Natural killer cell (primary cell): ENCODE results near the gene HEPACAM. TPM values are rescaled to one million over a fixed set of nuclear protein-coding genes. Genes with fewer than 3 reads are reported as not detected.

Experiments
- ATAC-seq, 3 donors: fragments of 150-1000 bp in 2 of 3; fragments of 200-7000 bp in 1 of 3; cut with Tn5 transposase; 1 replicate in 1 of 3; 2 replicates in 2 of 3; pipeline ENCODE4 v1.10.0; 2021; ENCODE audit warnings: mild to moderate bottlenecking in 2 of 3, moderate library complexity in 2 of 3
- DNase-seq, 2 donors: peaks; one replicate each; pipeline versions ENCODE4 v3.0.0 to v3.0.0-alpha.2; 2013 to 2021; ENCODE audit warnings: mixed read lengths in 1 of 2
- H3K27ac ChIP-seq: one replicate; pipeline ENCODE4 v1.5.1; 2013; ENCODE audit warnings: mild to moderate bottlenecking, low read length
- H3K27me3 ChIP-seq: one replicate; pipeline ENCODE4 v1.6.1; 2013; ENCODE audit warnings: low read length; ENCODE audit not compliant: control insufficient read depth, insufficient read depth
- H3K36me3 ChIP-seq: one replicate; pipeline ENCODE4 v1.6.1; 2013; ENCODE audit warnings: low read length; ENCODE audit not compliant: control insufficient read depth, insufficient read depth
- H3K4me1 ChIP-seq: one replicate; pipeline ENCODE4 v1.6.1; 2013; ENCODE audit warnings: low read length; ENCODE audit not compliant: control insufficient read depth, insufficient read depth
- H3K4me3 ChIP-seq: one replicate; pipeline ENCODE4 v1.5.1; 2013; ENCODE audit warnings: low read length
- H3K9me3 ChIP-seq: one replicate; pipeline ENCODE4 v1.6.1; 2013; ENCODE audit warnings: low read length; ENCODE audit not compliant: control insufficient read depth, insufficient read depth
- H3K27ac Mint-ChIP-seq, 2 donors: one replicate each; pipeline ENCODE4 v1.8.0; 2022; ENCODE audit warnings: mild to moderate bottlenecking in 2 of 2, mixed read lengths in 2 of 2, moderate library complexity in 1 of 2
- H3K27me3 Mint-ChIP-seq, 2 donors: one replicate each; pipeline ENCODE4 v1.8.0; 2022; ENCODE audit warnings: low read depth in 2 of 2, mixed read lengths in 2 of 2
- H3K36me3 Mint-ChIP-seq: one replicate; pipeline ENCODE4 v1.8.0; 2022; ENCODE audit warnings: mixed read lengths
- H3K4me1 Mint-ChIP-seq, 2 donors: one replicate each; pipeline ENCODE4 v1.8.0; 2022; ENCODE audit warnings: mixed read lengths in 2 of 2
- H3K4me3 Mint-ChIP-seq: one replicate; pipeline ENCODE4 v1.8.0; 2022; ENCODE audit warnings: mild to moderate bottlenecking, moderate library complexity, mixed read lengths
- H3K9me3 Mint-ChIP-seq, 2 donors: one replicate each; pipeline ENCODE4 v1.8.0; 2022; ENCODE audit warnings: mixed read lengths in 2 of 2
- WGBS: methylation state at CpG from one replicate; pipeline ENCODE4 v1.1.7; 2013; ENCODE audit warnings: missing lambda C conversion rate; ENCODE audit not compliant: insufficient coverage; 5-methylcytosine and 5-hydroxymethylcytosine counted together
- intact Hi-C: fragments of 100-400 bp; cut with micrococcal nuclease; formaldehyde crosslinking; loops from one replicate; pipeline ENCODE4 v1.14.2; 2022
- total RNA-seq, 4 donors: library from RNA; stranded (reverse); fragments of 120-200 nt in 1 of 4; gene quantifications; one replicate each; pipeline versions ENCODE4 v1.2.3 to v1.2.4, GENCODE V29; 2013 to 2022
- TF ChIP-seq, protein P1 (sequence below): fragments of 200-600 bp; IDR thresholded peaks from one replicate; pipeline ENCODE4 v1.8.0; 2022; ENCODE audit warnings: antibody characterized with exemption

Gene HEPACAM
- total RNA-seq, 3 donors from 2014 or later (not counting 1 experiment from before 2014, with no cell fraction given) = not detected

DNA sequence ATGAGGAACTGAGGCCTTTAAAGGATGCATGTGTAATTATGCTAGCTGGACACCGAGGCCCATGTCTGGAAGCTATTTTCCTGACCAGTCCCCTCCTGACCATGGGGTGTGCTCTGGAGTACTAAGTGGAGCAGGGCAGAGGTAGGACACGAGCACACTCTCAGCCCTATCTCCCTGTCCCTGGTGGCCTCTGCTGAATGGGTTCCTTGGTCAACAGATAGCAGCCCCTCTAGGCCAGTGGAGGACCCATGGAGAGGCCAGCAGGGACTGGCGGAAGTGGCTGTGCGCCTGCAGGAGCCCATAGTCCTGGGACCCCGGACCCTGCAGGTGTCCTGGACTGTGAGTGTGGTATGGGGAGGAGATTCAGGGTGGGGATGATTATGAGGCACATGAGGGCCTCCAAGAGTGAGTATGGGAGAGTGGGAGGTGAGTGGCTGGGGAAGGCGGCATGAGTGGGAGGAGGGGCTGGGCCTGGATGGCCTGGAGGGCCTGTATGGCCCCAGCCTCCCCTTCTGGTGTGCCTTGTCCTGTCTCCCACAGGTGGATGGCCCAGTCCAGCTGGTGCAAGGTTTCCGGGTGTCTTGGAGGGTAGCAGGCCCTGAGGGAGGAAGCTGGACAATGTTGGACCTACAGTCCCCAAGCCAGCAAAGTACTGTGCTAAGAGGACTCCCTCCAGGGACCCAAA lies 61.1 kb downstream of the HEPACAM start:
- H3K4me1 ChIP-seq = peaks cover 19% of the 10 kb centered on the region
- H3K4me3 ChIP-seq = no peak overlapping the region
- TF ChIP-seq, protein P1, sequence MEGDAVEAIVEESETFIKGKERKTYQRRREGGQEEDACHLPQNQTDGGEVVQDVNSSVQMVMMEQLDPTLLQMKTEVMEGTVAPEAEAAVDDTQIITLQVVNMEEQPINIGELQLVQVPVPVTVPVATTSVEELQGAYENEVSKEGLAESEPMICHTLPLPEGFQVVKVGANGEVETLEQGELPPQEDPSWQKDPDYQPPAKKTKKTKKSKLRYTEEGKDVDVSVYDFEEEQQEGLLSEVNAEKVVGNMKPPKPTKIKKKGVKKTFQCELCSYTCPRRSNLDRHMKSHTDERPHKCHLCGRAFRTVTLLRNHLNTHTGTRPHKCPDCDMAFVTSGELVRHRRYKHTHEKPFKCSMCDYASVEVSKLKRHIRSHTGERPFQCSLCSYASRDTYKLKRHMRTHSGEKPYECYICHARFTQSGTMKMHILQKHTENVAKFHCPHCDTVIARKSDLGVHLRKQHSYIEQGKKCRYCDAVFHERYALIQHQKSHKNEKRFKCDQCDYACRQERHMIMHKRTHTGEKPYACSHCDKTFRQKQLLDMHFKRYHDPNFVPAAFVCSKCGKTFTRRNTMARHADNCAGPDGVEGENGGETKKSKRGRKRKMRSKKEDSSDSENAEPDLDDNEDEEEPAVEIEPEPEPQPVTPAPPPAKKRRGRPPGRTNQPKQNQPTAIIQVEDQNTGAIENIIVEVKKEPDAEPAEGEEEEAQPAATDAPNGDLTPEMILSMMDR = no peak
- no peak for ATAC-seq
- Mint-ChIP-seq H3K27ac (peak overlapping the region in 1 of 2 donors; percentile 63), H3K4me3 (peak overlapping the region; percentile 73), H3K4me1 (peaks cover 16 to 46% of the 10 kb centered on the region in 2 donors), H3K27me3 (peaks cover 37 to 42% of the 10 kb centered on the region in 2 donors), H3K36me3 (no peaks in the 10 kb centered on the region), H3K9me3 (no peaks in the 10 kb centered on the region)
- no peak for DNase-seq
- no peaks in the 10 kb centered on the region for H3K9me3 ChIP-seq
- intact Hi-C loops = loop anchor here (5.0 kb wide), 1 partner anchor 78 kb away; the partner anchor contains the start of gene CCDC15
- H3K27ac ChIP-seq = no peak overlapping the region
- WGBS = 92% methylated on average over 7 of the region's 7 CpGs
- no peaks in the 10 kb centered on the region for H3K36me3 ChIP-seq
- peaks cover 12% of the 10 kb centered on the region for H3K27me3 ChIP-seq

DNA sequence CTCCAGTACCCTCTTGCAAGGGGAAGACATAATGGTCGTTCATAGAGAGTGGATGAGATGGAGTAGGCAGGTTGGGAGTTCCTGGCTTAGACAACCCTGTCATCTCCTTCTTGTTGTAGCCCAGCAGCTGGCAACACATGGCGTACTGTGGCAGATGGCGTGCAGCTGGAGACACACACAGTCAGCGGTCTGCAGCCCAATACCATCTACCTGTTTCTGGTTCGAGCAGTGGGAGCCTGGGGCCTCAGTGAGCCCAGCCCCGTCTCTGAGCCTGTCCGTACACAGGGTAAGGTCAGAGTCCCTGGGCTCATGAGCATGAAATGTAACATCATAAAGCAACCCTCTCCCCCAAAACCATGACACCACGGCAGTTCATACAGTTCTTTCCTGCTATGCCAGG lies 61.9 kb downstream of the HEPACAM start:
- H3K36me3 Mint-ChIP-seq = no peaks in the 10 kb centered on the region
- no peaks in the 10 kb centered on the region for H3K9me3 Mint-ChIP-seq
- H3K4me1 Mint-ChIP-seq = peaks cover 16 to 47% of the 10 kb centered on the region in 2 donors
- no peak overlapping the region for H3K27ac ChIP-seq
- H3K36me3 ChIP-seq = no peaks in the 10 kb centered on the region
- peaks cover 20% of the 10 kb centered on the region for H3K27me3 ChIP-seq
- TF ChIP-seq, protein P1 = no peak
- 90% methylated on average over 8 of the region's 8 CpGs for WGBS
- no peak overlapping the region for H3K4me3 ChIP-seq
- peak overlapping the region; percentile 58 for H3K4me3 Mint-ChIP-seq
- H3K9me3 ChIP-seq = no peaks in the 10 kb centered on the region
- ATAC-seq = no peak
- H3K27ac Mint-ChIP-seq = no peak overlapping the region
- no peak for DNase-seq
- peaks cover 25% of the 10 kb centered on the region for H3K4me1 ChIP-seq
- intact Hi-C loops = no loop called here
- H3K27me3 Mint-ChIP-seq = peaks cover 45 to 48% of the 10 kb centered on the region in 2 donors

DNA sequence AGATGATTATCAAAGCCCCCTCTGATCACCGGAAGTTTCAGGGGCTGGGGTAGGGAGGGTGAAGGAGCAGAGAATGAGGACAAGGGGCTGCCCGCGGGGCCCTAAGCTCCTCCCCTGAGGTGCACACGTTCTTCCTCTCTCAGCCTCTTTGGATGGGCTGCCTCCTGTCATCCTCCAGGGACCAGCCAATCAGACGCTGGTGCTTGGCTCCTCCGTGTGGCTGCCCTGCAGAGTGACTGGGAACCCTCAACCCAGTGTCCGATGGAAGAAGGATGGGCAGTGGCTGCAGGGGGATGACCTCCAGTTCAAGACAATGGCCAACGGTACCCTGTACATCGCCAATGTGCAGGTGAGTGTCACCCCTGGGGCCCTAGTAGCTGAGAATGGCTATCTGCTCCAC lies 63.1 kb downstream of the HEPACAM start:
- peaks cover 32% of the 10 kb centered on the region for H3K27me3 ChIP-seq

More for the DNA sequence above, 63.1 kb downstream of the HEPACAM start:
- intact Hi-C loops = no loop called here
- ATAC-seq = no peak
- H3K27me3 Mint-ChIP-seq = peaks cover 57 to 60% of the 10 kb centered on the region in 2 donors
- H3K36me3 Mint-ChIP-seq = no peaks in the 10 kb centered on the region
- TF ChIP-seq, protein P1 = no peak
- peaks cover 14 to 45% of the 10 kb centered on the region in 2 donors for H3K4me1 Mint-ChIP-seq
- H3K9me3 Mint-ChIP-seq = no peaks in the 10 kb centered on the region
- H3K4me3 Mint-ChIP-seq = no peak overlapping the region
- WGBS = 26% methylated on average over 9 of the region's 9 CpGs
- DNase-seq = no peak
- no peak overlapping the region for H3K4me3 ChIP-seq
- no peaks in the 10 kb centered on the region for H3K9me3 ChIP-seq
- no peak overlapping the region for H3K27ac Mint-ChIP-seq
- no peaks in the 10 kb centered on the region for H3K36me3 ChIP-seq
- H3K4me1 ChIP-seq = peaks cover 31% of the 10 kb centered on the region
- H3K27ac ChIP-seq = no peak overlapping the region
